Measurements from ENCODE around the gene CIPC.

Gene CIPC, protein sequence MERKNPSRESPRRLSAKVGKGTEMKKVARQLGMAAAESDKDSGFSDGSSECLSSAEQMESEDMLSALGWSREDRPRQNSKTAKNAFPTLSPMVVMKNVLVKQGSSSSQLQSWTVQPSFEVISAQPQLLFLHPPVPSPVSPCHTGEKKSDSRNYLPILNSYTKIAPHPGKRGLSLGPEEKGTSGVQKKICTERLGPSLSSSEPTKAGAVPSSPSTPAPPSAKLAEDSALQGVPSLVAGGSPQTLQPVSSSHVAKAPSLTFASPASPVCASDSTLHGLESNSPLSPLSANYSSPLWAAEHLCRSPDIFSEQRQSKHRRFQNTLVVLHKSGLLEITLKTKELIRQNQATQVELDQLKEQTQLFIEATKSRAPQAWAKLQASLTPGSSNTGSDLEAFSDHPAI

DNA sequence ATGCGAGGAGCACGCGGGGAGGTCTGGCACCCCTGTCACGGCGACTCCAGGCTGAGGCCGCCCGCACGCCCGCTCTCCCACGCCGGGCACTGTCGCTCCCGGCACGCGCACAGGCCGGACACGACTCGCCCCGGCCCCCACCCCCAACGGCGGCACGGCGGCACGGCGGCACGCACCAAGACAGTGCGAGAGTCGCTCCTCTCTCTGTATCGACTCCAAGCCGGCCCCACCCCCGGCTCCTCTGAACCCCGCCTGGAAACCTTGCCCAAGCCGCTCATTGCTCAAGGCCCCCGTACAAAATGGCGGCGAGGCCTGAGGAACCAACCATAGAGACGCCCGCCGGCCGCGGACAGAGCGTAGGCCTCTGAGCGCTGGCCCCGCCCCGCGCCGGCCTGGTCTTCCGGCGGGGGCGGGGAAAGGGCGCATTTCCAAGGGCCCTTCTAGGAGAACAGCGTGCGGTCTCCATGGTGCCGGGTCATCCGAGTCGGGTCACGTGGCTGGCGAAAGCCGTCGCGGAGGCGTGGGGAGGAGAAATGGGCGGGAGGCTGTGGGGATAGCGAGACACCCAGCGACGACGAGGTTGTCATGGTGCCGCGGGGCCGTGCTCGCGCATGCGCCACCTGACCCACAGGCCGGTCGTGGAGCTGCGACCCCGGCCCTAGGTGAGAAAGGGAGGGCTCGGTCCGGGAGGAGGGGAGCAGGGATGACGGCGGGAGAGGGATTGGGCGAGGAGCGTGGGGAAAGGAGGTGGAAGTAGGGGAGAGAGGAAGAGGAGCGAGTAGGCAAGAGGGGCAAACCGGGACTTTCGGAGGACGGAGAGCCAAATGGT lies at the start of gene CIPC:
TSS of gene CIPC (plus strand) at position 559 of the 829 bp plus-strand sequence. CDS start 7,451 bp downstream, outside the sequence.
- DNase-seq, result peak; percentile 95 to 98 (median 96)

DNA sequence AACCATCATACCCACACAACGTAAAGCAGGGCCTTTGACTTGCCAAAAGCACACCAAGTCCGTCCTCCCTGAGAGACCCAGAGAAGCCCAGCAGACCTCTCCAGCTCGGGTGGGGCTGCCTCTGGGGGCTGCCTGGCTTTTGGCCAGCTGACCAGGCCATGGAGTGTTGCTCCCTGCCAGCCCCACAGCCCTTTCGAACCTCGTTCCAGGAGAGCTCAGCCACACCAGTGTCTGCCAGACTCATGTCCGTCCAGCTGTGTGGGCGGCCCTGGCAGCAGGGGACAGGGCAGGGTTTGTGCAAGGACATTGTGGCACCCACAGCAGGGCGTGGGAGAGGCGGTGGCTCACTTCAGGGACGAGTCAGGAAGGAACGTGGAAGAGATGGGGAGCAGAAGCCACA lies 46.9 kb upstream of the CIPC start:
- no peak for DNase-seq

DNA sequence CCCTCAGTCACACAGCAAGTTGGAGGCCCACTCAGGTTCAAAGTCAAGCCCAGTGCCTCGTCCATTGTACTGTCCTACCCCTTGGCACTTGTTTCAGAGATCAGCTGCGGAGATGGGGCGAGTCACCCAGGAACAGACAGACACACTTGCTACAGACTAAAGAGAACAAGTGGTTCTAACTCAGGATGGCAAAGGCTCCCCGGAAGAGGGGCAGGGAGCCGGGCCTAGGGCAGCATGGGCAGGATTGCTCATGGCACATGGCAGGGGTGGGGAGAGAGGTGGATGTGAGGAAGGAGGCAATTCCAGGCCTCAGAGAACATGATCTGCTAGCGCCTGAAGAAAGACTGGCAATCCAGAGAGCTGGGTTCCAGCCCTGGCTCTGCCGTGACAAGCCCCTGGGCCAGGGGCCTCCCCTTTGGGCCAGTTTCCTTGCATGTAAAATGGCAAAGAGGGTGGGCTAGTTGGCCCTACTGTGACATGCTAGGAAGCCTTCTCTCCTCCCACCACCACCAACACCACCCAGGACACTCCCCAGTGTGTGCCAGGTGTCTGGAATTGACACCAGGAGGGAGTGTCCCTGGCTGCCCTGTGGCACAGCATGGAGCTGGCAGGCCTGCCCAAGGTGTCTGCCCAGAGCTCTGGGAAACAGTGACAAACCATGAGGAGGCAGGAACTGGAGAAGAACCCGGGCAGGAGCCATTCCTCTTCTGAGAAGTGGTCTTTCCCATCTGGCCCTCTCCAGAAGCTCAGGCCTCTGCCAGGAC lies 45.6 kb upstream of the CIPC start:
- no peak for DNase-seq

DNA sequence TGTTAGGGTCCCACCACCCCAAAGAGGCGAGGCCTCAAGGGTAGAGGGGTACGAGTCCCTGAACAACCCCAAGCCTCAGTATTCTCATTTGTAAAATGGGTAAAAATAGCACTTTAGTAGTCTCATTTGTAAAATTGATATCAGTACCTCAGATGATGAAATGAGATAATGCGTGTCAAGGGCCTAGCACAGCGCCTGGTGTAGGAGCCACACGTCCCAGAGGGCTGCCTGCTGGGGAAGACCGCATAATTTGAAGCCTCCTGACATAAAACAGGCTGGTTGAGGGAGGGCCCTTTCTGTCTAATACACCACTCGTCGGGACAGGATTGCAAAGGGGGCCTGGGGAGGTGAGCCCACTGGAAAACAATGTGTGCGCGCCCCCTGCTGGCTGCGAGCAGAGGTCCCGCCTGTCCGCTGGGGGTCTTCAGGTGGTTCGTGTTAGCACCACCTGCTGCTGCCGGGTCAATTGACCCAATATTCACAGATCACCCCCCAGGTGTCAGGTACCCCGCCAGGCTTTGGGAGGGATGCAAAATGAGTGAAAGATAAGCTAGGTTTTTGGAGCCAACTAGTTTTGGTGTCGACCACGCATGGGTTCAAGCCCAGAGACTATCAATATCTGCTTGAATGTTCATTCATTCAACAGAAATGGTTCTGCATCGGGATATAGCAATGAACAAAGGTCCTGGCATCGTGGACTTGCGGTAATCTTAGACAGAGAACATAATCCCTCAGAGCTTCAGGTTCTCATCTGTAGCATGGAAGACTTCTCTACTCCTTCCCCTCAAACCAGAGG lies 44.8 kb upstream of the CIPC start:
- DNase-seq, result peak; percentile 47 to 76 (median 68)

DNA sequence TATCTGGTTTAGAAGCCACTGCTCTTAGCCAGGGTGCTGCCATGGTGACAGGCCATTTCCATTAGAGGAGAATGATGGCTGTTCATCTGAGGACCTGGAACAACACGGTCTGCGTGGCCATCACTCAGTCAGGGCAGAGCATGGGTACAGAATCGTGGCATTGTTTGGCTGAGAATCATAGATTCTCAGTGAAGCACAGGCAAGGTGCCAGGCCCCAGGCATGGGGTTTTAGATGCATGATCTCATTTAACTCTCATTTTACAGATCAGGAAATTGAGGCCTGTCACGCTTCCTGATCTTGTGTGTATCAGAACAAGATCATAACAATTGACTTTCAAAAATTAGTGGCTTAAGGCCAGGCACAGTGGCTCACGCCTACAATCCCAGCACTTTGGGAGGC lies 42.8 kb upstream of the CIPC start:
- no peak for DNase-seq

DNA sequence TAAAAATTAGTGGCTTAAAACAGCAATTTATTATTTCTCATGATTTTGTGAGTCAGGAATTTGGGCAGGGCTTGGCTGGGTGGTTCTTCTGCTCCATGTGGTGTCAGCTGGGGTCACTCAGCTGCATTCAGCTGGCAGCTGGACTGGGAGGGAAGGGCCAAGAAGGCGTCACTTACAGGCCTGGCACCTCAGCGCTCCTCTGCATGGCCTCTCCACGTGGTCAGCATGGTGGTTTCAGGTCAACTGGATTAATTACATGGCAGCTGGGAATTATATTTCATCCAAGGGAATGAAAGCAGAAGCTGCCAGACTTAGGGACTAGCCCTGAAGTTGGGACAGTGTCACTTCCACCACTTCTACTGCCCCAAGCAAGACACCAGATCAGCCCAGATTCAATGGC lies 42.1 kb upstream of the CIPC start:
- no peak for DNase-seq

DNA sequence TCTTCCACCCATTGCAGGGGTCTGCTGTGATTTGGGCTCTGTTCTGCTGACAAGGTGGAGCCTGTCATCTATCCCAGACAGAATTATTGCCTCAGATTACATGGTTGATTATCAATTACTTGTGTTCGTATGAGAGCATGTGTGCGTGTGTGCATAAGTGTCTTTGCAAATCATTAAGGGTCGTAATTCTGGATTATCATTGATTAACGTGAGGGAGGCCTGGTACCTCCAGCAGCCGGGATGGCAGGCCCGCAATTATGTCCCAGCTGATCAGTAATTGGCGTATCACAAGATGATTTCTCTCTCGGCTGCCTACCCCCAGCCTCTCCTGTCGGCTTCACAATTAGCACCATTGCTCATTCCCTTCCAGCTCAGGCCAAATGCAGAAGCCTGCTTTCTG lies 39.9 kb upstream of the CIPC start:
- no peak for DNase-seq

DNA sequence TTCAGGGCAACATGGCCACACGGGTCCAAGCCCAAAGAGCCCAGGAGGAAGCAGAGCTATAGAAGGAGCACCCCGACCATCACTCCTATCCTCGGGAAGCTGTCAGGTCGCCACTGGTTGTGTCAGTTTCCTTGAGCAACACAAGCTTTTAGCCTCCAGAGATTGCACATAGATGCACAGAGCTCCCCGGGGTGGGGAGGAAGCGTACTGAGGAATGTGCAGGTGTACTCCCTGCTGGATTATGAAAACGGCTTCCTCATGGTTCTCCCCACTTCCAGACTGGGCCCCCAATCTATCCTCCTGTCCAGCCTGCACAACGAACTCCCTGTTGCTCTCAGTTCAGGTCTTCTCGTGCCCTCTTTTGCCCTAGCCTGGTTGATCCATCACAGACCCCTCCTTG lies 39.3 kb upstream of the CIPC start:
- no peak for DNase-seq

DNA sequence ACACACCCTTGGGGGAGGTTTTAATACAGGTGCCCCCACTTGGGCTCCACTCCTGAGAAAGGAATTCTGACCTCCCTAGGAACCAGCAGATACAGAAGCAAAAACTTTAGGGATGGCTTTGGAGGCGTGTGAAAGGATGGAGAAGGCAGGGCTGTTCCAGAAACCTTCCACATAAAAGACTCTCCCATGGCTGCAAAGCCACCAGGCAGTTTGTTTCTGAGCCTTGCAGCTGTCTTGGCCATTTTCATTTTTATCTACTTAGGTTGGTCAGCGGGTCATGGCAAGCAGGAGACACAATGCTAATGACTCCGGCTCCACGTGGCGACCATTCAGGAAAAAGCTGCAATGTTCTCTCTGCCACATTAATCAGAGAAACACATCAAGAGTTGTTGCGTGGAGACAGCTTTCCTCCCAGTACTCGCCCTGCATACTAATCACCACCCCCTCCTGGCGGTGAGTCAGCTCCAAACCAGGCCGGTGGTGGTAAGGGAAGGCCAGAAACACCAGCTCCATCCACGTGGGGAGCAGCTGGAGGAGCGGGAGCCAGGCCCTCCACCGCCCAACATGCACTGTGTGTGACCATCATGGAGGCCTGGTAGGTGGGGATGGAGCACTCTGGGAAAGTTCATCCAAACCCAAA lies 38.7 kb upstream of the CIPC start:
- no peak for DNase-seq

DNA sequence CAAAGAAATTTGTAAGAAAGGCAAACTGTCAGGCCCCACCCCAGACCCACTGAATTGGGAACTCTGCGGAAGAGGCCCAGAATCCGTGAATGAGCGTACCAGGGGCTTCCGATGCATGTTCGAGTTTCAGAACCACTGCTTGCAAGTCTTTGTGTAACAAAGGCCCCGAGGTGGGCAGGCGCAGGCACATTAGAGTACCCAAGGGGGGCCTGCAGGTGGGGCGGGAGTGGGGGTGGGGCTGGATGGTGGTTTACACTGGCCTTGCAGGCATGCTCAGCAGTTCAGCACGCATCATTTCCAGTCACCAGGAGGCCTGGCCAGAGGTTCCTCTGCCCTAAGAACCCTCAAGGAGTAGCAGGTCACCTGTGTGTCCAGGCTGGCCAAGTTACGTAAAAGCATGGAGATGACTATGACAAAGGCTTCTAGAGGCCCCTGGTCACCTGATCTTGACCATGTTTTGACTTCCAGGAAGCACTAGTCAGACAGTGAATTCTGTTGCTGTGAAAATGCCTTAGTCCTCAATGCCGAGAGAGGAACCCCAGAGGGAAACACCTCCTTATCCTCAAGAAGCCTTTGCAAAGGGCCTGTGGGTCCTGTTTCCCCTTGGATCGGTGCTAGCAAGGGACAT lies 36.3 kb upstream of the CIPC start:
- no peak for DNase-seq

DNA sequence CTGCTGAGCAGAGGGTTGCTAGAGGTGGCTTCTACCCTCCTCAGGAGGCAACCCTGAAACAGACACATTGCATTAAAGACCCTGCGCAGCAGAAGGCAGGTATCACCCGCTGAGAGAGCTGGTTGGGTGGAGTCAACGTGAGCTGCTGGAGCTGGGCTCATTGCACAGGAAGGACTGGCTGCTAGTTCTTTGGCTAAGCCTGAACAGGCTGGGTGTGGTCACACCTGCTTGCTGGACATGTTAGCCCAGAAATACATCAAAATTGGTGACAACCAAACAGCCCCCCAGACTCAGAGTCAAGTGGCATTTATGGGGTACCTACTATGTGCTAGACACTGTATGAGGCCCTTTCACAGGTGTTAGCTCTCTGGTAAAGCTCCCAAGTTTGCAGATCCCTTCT lies 35.8 kb upstream of the CIPC start:
- no peak for DNase-seq

DNA sequence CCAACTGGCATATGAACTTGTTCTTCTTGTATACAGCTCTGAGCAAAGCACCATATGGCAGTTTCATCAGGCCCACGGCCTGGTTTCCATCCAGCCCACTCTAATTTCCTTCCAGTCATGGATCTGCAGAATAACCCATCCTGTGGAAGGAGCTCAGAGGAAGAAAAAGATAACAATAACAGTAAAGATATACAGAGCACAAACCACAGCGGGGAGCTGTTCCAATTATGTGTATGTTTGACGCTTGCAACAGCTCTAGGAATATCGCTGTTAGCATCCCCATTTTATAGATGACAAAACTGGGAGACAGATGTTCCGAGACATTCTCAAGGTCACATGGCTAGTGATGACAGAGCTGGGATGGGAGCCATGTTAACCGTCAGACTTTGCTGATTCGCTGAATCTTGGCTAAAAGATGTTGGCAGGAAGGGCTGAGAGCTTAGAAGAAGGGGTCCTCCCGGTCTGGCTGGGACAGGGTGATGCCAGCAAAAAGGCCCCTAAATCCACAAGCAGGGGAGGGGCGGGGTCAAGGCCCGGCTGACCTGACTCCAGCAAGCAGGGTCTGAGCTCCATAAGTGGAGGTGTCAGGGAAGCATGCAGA lies 34.4 kb upstream of the CIPC start:
- DNase-seq, result no peak

DNA sequence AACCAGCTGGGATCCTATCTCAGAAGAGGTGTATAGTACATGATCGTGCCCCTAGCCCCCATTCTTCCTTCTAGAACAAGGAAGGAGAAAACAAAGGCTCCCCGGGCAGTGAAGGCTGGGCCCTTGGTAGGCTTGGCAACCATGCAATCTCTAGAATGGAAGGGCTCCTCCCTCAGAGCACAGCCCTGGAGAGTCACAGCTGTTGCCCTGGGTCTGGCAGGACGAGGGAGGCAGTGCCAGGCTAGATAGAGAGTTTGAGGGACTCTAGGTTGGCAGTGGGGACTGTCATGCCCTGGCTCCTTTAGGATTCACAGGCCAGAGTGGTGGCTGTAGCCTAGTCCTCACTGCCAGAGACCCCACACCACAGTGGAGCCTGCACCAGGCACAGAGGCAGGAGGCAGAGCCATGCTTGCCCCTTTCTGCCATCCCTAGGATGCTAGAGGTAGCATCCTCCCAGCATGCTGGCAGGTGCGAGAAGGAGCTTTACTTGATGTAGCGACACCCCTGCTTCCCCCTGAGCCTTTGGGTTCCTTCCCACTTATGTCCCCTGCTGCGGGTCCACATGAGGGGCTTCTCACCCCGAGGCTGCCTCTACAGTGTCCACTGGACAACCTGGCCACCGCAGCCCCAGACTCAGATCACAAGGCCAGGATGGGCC lies 33.4 kb upstream of the CIPC start:
- no peak for DNase-seq

DNA sequence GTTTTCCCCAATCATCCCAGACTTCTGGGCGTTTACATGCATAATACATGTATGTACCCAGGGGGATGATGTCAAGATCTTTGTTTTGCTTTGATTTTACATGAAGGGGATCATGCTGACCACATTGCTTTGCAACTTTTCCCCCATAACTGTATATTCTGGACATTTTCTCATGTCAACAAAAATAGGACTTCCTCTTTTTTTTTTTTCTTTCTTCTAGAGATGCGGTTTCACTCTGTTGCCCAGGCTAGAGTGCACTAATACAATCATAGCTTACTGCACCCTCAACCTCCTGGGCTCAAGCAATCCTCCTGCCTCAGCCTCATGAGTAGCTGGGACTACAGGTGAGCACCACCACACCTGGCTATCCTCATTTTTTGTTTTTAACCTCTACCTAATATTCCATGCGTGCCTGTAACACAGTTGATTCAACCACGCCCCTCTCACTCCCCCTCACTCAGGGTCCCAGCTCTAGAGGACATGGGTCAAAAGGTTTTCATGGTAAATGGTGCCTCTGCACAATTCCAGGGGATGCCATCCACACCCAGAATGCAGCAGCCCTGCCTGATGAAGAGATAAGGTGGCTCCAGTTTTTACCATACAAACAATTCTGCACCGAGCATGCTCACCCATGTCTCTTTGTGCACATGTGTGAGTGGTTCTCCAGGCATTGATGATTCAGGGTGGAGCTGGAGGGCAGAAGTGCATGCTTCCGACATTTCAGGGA lies 32.0 kb upstream of the CIPC start:
- DNase-seq, result no peak

DNA sequence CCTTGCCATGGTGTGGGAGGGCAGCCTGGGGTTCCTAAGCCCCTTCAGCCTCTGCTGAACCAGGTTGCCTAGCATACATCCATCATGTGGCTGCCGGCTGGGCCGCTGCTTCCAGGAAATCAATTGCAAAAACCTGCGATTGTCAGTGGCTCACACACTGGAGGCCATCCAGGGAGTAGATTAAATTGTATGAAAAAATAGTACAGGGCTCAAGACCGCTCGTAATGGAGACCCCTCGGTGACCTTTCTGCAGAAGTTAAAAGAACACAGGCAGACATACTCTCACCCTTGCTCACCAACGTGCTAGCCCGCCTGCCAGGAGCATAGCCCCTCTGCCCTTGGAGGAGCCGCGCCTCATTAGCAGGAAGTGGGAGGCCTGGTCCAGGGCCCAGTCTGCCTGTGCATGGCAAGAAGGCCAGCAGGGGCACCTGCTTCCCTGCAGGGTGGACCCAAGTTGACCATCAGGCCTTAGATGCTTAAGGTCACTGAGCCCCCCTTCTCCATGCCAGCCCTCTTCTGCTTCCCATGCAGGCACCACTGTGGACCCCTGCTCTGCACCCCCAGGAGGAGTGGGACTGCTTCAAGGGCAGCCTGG lies 31.4 kb upstream of the CIPC start:
- DNase-seq, result no peak

DNA sequence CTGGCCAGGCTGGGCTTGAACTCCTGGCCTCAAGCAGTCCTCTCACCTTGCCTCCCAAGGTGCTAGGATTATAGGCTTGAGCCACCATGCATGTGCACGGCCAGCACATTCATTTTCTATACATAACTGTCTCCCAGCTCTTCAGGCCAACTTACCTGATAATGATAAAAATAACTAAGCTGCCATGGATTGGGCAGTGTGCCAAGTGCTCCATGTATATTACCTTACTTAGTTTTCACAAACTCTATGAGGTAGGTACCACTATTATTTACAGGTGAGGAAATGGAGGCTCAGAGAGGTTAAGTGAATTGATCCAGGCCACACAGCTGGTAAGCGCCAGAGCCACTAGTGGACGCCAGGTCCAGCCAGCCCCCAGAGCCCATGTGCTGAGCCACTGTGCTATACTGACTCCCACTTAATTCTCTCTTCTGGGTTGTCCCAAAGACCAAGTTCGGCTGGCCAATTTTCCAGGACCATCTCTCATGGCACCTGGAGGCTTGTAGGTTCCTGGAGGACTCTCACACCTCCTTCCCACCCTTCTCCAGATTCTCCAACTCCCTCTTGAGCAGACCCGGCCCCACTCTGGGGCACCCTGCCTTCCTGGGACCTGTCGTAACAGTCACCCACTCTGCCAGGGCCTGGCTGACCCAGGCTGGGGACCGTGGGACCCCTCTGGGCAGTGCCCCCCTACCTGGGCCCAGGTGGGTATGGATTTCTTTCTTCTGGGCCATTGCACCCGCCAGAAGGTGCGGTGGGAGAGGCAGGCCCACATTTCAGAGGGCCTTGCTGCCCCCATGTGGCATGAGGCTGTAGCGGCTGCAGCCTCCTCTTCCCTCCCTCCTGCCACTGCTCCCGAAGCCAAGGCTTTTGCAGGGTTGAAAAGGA lies 30.2 kb upstream of the CIPC start:
- peak in 2 of 4 experiments; percentile 20 to 50 for DNase-seq

DNA sequence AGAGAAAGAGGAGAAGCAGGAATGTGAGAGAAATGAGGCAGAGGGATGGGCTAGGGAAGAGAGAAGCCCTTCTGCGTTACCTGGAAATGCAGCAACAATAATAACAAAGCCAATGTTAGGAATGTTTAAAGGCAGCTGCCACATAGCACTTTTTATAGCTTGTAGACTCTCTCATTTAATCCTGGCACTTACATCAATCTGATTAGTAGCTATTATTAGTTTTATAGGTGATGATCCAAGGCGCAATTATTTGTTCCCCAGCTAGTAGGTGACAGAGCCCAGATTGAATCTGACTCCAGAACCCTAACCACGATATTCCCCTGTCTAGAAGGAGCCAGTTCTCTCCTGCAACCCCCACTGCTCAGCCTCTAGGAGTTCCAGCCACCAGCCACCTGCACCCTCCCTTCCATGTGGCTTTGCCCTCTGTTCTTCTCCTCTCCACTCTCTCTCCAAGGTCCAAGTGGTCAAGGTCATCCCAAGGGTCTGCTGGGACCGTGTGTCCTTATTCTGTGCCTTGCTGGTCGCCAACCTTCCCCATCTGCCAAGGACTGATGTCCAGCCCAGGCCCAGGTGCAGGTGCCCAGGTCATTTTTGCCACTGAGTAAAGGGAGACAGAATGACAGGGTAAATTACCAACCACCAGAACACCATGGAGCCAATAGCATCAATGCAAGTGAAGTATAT lies 29.4 kb upstream of the CIPC start:
- DNase-seq, result no peak

DNA sequence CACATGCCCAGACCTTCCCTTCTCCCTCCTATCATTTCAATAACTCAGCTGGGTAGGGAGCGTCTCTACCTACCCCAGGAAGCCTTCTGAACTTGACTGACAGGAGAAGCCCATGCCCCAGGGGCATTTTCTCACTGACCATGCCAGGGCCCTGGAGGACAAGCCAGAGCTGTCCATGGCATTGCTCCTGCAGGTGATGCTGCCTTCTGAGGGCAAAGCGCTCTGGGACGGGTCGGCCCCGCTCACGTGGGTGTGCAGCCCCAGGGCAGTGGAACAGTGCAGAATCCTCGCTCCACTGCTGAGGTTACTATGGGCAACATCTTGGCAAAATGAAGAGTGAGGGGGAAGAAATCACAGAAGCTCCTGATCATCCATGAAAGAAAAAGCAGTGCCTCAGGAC lies 28.5 kb upstream of the CIPC start:
- DNase-seq, result no peak
